ENCODE data around the gene KCNIP2.

- TF ChIP-seq CTCF (IDR thresholded peaks at IDR 0.05) (no peak), POLR2A (IDR thresholded peaks at IDR 0.05) (no peak)
These were observed 61.4 kb downstream of the KCNIP2 start for GRCh38 chr10:101781984-101782810.
